ENCODE measurements around the gene DCXR. TPM values are rescaled to one million over a fixed set of nuclear protein-coding genes. Genes with fewer than 3 reads are reported as not detected.
A peak's percentile ranks its signal among the peaks of the same experiment; 100 is the strongest.
"Not testable (repeated sequence)": the region's sequence is repeated elsewhere in the genome, so short reads cannot be mapped to it uniquely, and the experiment has no call there.

Gene DCXR
- total RNA-seq, 1 experiment from 2014 or later: 167 TPM

- DNase-seq (ENCODE audit: low spot score): no peak
These were observed 2.3 kb upstream of the DCXR start for GRCh38 chr17:82039695-82040299.

GRCh38 chr17:82038796-82039409 is 1.4 kb upstream of the DCXR start:
- DNase-seq (ENCODE audit: low spot score): not testable (repeated sequence)

DNA sequence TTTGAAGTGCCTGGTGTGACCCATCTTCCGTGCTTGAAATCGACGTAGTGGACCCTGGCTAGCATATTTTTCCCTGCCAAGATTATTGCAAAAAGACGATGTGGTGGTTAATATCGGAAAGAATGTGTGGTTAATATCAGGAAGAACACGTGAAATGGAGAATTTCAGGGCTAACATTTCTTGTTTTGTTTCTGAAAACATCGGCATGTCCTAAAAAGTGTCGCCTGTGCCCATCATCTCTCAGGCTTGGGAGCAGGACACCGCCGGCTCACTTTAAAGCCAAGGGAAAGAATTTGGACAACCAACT is 345 bp upstream of the DCXR start:
- no peak for DNase-seq (ENCODE audit: low spot score)

DNA sequence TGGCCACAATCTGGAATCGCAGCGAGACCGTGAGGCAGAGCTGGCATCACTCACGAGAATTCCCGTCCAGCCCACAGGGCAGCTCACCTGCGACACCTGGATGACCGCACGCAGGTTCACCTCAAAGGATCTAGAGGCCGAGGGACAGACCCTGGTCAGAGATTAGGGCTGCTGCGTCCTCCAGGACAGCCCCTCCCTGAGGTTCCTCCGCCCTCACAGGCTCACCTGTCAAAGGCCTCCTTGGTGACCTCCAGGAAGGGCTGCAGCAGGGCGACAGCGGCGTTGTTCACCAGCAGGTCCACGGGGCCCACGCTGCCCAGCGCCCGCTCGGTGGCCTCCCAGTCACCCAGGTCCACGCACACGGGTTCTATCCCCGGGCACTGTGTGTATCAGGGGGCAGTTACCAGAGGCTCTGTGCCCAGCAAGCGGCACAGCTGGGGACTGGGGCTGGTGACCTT is 834 bp downstream of the DCXR start:
- DNase-seq (ENCODE audit: low spot score): no peak

GRCh38 chr17:82035956-82036633 is 1.4 kb downstream of the DCXR start:
- DNase-seq (ENCODE audit: low spot score): no peak

DNA sequence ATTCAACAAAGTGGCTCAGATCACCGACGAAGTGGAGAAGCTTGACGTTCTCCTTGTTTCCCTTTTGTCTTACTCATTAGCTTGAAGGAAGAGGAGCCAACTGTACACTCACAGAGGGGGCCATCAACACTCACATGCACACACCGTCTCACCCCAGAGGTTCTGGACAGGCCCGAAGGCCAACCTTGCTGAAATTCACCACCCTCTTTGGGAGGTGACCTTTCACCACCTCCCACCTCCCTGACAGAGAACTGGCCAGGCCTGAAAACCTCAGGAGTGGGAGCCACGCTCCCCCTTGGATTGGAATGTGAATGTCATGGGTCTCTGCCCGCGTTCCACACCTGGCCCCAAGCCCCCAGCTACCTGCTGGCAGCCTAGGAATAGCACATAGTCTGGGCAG is 2.0 kb downstream of the DCXR start:
- no peak for DNase-seq (ENCODE audit: low spot score)

DNA sequence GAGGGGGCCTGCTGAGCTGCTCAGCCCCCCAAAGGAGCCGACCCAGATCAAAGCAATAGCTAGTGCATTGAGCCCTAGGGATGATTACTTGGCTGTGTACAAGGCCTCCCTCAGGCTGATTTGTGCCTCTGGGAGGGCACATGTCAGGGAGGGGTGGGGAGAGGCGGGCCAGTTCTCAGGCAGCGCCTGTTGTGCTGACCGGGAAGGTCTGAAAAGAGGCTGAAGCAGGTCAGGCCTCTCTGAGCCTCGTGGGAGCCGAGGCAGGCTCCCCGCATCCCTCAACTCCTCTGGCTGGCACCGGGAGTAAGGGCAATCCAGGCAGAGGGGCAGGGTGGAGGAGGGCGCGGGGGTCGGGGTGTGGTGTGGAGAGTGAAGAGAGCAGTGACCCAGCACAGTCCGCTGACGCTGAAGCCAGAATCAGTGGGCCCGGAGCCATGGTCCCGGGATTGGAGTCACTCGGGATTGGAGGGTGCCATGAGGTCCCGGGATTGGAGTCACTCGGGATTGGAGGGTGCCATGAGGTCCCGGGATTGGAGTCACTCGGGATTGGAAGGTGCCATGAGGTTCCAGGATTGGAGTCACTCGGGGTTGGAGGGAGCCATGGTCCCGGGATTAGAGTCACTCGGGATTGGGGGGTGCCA is 3.0 kb downstream of the DCXR start:
- no peak for DNase-seq (ENCODE audit: low spot score)

DNA sequence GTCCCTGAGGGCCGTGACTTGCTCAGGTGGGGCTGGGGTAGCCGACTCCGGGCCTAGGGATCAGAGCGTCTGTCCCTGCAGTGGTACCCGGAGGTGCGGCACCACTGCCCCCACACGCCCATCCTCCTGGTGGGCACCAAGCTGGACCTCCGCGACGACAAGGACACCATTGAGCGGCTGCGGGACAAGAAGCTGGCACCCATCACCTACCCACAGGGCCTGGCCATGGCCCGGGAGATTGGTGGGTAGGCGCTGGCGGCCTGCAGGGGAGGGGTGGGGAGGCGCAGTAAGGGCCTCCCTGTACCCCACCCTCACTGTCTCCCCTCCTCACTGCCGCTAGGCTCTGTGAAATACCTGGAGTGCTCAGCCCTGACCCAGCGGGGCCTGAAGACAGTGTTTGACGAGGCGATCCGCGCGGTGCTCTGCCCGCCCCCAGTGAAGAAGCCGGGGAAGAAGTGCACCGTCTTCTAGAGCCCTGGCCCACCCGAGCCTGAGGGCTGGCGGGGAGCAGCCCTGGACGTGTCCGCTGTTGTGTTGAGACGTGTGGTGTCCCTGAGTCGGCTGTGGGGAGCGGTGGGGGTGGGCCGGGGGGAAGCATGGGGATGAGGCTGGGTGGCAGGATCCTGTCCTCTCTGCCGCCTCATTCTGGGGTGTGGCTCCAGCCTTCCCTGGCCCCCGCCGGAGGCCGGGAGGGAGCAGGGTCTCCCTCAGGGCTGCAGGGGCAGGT is 4.0 kb downstream of the DCXR start:
- DNase-seq (ENCODE audit: low spot score): no peak

GRCh38 chr17:82031885-82032627 is 5.4 kb downstream of the DCXR start:
- peak; percentile 46 for DNase-seq (ENCODE audit: low spot score)

- peak; percentile 35 for DNase-seq (ENCODE audit: low spot score)
These were observed 6.1 kb downstream of the DCXR start, which contains the start of gene RAC3 for GRCh38 chr17:82031303-82031884. RAC3 (plus strand) TSS chr17:82031678; CDS start chr17:82031762, 84 bp downstream.

GRCh38 chr17:82030470-82031302 is 6.8 kb downstream of the DCXR start:
- DNase-seq (ENCODE audit: low spot score): peak; percentile 84

DNA sequence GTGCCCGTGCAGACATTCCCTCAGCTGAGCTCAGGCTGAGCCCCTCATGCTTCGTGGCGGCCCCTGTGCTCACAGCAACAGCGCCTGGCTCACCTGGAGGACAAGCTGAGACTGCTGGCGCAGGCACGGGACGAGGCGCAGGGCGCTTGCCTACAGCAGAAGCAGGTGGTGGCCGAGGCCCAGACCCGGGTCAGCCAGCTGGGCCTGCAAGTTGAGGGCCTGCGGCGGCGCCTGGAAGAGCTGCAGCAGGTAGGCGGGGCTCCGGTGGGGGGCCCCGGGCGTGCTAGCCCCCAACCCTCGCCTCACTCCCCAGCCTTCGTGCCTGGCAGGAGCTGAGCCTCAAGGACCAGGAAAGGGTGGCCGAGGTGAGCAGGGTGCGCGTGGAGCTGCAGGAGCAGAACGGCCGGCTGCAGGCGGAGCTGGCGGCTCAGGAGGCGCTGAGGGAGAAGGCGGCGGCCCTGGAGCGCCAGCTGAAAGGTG is 7.5 kb downstream of the DCXR start:
- no peak for DNase-seq (ENCODE audit: low spot score)

DNA sequence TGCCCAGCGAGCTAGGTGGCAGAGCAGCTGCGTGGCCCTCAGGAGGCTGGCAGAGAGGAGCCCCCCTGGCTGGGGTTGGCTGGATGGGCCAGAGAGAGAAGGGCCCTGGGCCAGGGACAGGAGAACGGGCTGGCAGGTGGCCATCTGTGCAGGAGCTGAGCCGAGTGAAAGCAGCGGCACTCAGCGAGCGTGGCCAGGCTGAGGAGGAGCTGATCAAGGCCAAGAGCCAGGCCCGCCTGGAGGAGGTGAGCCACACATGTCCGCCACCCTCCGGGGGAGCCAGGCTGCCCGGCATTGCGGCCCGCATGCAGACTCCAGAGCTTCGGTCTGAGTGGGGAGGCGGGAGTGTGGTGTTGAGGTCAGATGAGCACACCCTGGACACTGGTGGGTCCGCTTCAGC is 8.1 kb downstream of the DCXR start:
- DNase-seq (ENCODE audit: low spot score): no peak

DNA sequence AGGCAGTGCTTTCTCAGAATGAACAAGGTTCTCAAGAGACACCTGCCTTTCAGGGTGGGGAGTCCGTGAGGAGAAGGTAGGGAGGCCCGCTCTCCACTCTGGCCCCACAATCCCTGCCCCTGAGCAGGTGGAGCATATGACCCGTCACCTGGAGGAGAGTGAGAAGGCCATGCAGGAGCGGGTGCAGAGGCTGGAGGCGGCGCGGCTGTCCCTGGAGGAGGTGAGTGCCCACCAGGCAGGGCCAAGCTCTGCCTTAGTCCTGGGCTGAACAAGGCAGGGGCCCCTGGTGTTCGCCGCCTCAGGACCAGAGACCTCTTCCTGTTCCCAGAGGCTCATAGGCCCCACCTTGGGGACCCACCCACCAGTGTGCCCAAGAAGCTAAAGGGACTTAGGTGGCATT is 8.5 kb downstream of the DCXR start:
- DNase-seq (ENCODE audit: low spot score): no peak

DNA sequence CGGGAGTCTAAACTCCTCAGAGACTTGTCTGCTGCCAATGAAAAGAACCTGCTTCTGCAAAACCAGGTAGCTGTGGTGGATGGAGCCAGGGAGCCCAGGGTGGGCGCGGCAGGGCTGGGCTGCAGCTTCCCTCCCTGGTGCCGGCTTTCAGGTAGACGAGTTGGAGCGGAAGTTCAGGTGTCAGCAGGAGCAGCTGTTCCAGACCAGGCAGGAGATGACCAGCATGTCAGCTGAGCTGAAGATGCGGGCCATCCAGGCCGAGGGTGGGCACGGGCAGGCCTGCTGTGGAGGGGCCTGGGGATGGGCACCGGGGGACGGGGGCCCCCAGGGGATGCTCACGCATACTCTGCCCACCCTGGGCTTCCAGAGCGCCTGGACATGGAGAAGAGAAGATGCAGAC is 9.3 kb downstream of the DCXR start:
- no peak for DNase-seq (ENCODE audit: low spot score)

GRCh38 chr17:82025401-82026107 is 11.9 kb downstream of the DCXR start:
- no peak for DNase-seq (ENCODE audit: low spot score)

GRCh38 chr17:82024859-82025258 is 12.6 kb downstream of the DCXR start:
- no peak for DNase-seq (ENCODE audit: low spot score)

GRCh38 chr17:82023447-82024241 is 13.9 kb downstream of the DCXR start:
- peak; percentile 27 for DNase-seq (ENCODE audit: low spot score)

All from HT-29 (cell line).